ENCODE data around the gene KRTAP22-1.

Gene KRTAP22-1

GRCh38 chr21:30600787-30601186 lies at the start of gene KRTAP22-1:
TSS of gene KRTAP22-1 (plus strand) at chr21:30601087.
- no peak for DNase-seq

DNA sequence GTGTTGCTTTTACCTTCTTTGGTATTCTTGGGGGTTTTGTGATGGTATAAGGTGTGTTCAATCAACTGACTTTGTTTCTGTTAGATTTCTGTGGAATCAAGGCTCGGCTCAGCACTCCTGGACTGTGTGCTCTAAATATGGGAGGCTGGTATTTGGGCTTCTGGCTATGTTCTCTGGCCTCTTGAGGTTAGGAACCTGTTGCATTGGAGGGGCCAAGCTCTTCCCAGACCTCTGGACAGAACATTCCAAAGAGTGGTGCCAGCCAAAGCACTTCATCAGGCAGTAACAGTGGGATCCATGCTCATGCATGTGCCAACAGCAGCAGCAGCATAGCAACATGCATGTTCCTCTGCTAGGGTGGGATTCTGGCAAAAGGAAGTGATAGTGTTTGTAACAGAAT lies 48.1 kb upstream of the KRTAP22-1 start:
- no peak for DNase-seq

- DNase-seq: no peak
Observed at GRCh38 chr21:30555095-30555494, 45.8 kb upstream of the KRTAP22-1 start.

- no peak for DNase-seq
Observed at GRCh38 chr21:30561264-30561895, 39.5 kb upstream of the KRTAP22-1 start, which contains the start of gene KRTAP19-7. TSS of gene KRTAP19-7 (minus strand) at chr21:30561314. CDS start at chr21:30561289, 25 bp downstream.

- DNase-seq: no peak
Observed at GRCh38 chr21:30561957-30562356, 38.9 kb upstream of the KRTAP22-1 start.

GRCh38 chr21:30563072-30563471 lies 37.8 kb upstream of the KRTAP22-1 start:
- no peak for DNase-seq

GRCh38 chr21:30563630-30564029 lies 37.3 kb upstream of the KRTAP22-1 start:
- no peak for DNase-seq

DNA sequence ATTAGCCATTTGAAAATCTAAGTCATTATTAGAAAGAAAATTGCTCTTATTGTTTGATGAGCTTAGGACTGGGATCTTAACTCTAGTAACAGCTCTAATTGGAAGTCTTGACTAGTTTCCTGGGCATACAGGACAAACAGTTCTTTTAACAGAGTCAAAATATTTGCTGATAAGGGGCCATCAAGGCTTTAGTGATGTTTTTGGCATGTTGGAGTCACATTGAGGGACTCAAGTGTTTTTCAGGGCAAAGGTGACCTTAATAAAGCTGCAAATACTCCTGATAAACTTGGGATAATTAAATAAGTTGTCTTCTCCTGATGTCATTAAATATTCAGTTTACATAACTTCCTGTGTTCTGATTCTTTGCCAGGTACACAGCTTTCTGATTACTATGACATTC lies 33.3 kb upstream of the KRTAP22-1 start:
- DNase-seq: no peak

- no peak for DNase-seq
Observed at GRCh38 chr21:30577766-30578165, 23.1 kb upstream of the KRTAP22-1 start.

DNA sequence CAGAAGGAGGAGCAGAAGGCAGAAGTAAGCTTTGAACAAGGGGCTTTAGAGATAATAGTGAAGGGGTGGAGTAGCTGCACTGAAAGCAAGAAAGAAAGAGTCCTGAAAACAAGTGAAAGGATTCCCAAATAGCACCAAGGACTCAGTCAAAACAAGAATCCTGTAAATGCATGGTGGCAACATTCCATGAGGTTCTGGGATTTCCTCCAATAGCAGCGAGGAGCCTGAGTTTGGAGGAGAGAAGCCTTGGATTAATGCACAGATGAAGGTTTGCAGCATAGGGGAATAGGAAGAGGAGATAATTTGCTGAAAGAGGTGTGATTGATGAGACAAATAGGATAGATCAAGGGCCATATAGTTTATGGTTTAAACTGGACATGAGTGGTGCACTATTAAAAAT lies 21.5 kb upstream of the KRTAP22-1 start:
- no peak for DNase-seq

- no peak for DNase-seq
Observed at GRCh38 chr21:30580132-30580531, 20.8 kb upstream of the KRTAP22-1 start.

GRCh38 chr21:30582870-30583269 lies 18.0 kb upstream of the KRTAP22-1 start:
- no peak for DNase-seq

GRCh38 chr21:30590297-30590696 lies 10.6 kb upstream of the KRTAP22-1 start, which contains the start of gene KRTAP22-2:
TSS of gene KRTAP22-2 (minus strand) at chr21:30590397.
- DNase-seq: no peak

- DNase-seq: no peak
Observed at GRCh38 chr21:30592140-30592539, 8.7 kb upstream of the KRTAP22-1 start, which contains the start of gene KRTAP6-3. TSS of gene KRTAP6-3 (plus strand) at chr21:30592440. CDS start at chr21:30592446, 6 bp downstream.

DNA sequence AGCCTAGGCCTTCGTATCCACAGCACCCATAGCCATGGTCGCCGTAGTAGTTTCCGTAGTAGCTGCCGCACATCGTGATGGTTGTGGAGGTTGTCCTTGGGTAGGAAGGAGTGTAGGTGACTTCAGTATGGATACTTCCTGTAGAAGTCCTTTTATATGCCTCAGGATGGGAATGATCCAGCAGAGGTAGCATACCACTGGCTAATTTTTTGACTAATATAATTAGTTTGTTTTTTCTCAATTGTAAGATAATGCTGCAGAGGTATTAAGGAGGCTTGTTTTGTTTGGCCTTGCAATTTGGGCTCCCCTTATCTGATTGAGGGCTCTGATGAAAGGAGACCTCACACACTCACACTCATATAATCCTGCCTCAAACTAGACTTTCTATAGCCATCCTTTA lies 2.1 kb upstream of the KRTAP22-1 start, which contains the start of gene KRTAP6-2:
Gene KRTAP6-2, minus strand, starts transcription at position 101 of the 400 bp plus-strand sequence. Its CDS starts 28 bp downstream, at position 73.
- DNase-seq: no peak

DNA sequence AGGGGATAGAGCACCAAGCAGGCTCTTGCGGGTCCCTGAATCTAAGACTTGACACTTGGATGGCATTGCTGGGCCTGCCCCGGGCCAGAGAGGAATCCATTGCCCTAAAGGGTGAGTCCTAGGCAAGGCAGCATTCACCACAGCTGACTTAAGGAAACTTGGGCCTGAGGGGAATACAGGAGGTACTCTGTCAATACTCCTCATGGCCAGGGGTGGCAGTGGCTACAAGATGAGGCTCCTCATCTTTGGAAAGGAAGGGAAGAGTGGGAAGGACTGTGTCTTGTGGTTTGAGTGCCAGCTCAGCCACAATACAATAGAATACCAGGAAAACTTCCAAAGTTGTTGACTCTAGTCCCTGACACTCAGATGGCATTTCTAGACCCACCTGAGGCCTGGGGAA lies 5.1 kb downstream of the KRTAP22-1 start:
- no peak for DNase-seq

DNA sequence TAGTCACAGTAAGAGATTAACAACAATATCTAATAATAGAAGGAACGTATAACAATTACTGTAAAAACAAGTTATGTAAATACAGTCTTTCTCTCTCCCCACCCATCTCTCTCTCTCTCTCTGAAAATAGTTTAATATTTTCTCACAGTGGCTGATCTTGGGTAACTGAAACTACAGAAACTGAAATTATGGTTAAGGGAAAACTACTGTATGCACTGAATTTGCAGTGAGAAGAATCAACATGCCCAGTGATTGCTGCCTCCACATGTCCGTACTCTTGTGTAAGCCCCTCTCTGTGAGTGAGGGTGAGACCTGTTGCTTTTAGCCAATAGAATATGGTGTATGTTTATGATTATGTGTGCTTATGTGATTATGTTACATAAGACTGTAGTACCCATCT lies 11.2 kb downstream of the KRTAP22-1 start:
- DNase-seq: no peak

DNA sequence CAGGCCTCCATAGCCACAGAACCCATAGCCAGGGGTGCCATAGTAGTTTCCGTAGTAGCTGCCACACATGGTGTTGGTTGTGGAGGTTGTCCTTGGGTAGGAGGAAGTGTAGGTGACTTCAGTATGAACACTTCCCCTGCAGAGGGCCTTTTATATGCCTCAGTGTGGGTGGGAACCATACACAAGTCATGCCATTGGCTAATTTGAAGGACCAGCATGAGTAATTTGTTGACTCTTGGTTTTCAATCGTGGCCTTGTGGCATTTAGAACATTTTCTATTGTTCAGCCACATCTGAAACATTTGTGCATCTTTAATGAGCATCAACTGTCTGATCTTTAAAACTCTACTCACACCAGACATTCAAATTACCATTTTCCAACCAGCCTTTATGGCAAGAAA lies 12.9 kb downstream of the KRTAP22-1 start, which contains the start of gene KRTAP6-1:
Gene KRTAP6-1, minus strand, starts transcription at position 95 of the 400 bp plus-strand sequence. Its CDS starts 26 bp downstream, at position 69.
- DNase-seq: no peak

DNA sequence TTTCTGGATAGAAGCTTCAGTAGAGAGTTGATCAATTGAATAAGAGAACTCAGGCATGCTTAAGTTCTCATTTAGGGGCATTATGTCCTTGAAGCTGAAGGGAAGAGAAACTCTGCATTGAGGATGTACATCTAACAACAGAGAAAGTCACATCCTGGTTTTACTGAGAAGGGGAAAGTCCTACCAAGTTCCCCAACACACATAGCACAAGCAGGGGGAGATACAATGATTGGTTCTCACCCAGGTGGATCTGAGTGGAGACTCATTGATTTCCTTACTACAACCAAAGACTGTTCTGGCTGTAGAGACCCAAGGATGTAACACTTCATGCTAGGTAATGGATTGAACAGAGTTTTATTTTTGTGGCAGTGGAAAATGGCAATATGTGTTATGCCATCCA lies 14.3 kb downstream of the KRTAP22-1 start:
- DNase-seq: no peak

- no peak for DNase-seq
Observed at GRCh38 chr21:30616125-30616524, 15.2 kb downstream of the KRTAP22-1 start, which contains the start of gene KRTAP20-1. TSS of gene KRTAP20-1 (plus strand) at chr21:30616425. CDS start at chr21:30616455, 30 bp downstream.

DNA sequence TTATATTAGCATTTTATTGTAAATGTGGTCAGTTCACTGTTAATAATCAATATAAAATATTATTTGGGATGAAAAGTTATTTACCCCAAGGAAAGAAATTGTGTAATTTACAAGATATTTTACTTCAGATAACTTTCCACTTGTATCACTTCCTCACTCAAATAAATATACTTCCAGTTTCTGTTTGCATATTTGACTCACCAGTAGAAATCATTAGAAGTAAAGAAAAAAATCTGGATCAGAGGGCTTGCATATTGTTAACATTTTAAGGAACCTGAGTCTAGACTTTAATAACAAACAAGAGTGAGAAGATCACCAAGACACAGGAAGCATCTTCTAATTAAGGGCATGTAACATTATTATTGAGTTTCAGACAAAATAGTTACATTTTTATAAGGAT lies 19.2 kb downstream of the KRTAP22-1 start:
- DNase-seq: no peak

GRCh38 chr21:30620522-30620921 lies 19.6 kb downstream of the KRTAP22-1 start, which contains the start of gene KRTAP20-4:
TSS of gene KRTAP20-4 (plus strand) at chr21:30620627.
- DNase-seq: no peak

DNA sequence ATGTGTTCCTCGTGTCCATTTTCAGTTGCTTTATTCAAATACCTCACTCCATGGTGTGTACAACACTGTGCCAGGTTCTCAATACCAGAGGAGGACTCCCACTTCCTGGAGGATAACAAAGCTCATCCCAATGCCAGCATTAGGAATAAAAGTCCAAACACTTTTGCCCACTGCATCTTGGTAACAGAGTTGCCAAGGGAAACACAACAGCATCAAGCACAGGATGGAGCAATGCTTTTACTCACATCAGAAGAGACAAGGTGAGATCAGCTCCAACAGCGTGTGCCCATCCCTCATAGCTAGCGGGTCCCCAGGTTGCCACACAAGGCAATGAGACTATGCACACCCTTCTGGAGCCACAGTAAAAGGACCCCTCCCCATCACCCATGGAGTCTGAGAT lies 22.5 kb downstream of the KRTAP22-1 start:
- no peak for DNase-seq

GRCh38 chr21:30625449-30626165 lies 24.7 kb downstream of the KRTAP22-1 start:
- DNase-seq: no peak
